Left ventricle myocardium superior (tissue), 1 donor: ENCODE data around the gene PLXNA4. TPM values are rescaled to one million over a fixed set of nuclear protein-coding genes. Genes with fewer than 3 reads are reported as not detected.

Experiments
- ATAC-seq: fragments of 200-7000 bp; cut with Tn5 transposase; one replicate; pipeline ENCODE4 v1.9.1; 2020; ENCODE audit warnings: mild to moderate bottlenecking, moderate library complexity
- DNase-seq: peaks from one replicate; pipeline ENCODE4 v3.0.0-alpha.2; 2020
- intact Hi-C: fragments of 100-400 bp; cut with micrococcal nuclease; formaldehyde crosslinking; loops from one replicate; pipeline ENCODE4 v1.11.0; 2022
- total RNA-seq: library from RNA; stranded (reverse); fragmentation: NEBNext Ultra II Directional; extraction: Animal tissue kit (Norgen Biotek cat#: 25700); gene quantifications from one replicate; pipeline ENCODE4 v1.2.1, GENCODE V29; 2021
- donor health status: DM: no; HTN: yes; CAD: no; lungs with severe emphysema.

Gene PLXNA4
- total RNA-seq, 1 donor from 2014 or later: 19.2 TPM

DNA sequence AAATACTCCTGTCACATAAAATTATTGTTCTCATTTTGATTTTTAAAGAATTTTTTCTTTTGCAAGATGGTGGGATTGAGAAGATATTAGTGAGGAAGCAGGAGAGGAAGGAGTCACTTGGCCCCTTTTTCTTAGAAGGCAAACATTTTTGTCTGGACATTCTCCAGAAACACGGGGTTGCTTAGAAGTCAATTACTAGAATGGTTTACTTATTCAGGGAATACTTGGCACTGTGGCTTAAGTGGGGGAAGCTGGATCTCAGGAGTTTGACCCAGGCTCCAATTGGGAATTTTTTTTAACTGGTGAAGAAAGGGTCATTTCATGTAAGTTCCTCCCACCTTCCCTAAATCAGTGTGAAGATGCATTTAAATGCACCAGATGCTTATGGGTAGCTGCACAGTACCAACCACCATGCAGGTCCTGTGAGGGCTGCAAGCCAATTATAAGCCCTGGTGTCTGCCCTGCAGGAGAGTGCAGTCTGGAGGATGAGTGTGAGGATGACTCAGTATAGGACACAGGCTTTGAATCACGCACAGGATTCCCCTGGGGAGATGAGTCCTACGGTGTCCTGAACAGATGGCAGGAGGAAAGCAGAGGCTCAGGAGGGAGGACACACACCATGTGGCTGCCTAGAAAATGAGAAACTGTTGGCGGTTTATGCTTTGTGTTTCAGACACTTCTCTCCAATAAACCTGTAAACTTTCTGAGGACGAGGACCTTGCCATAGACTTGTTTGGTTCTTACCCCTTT is 299.1 kb downstream of the PLXNA4 start:
- intact Hi-C loops: no loop called here
- no peak for ATAC-seq
- no peak for DNase-seq

DNA sequence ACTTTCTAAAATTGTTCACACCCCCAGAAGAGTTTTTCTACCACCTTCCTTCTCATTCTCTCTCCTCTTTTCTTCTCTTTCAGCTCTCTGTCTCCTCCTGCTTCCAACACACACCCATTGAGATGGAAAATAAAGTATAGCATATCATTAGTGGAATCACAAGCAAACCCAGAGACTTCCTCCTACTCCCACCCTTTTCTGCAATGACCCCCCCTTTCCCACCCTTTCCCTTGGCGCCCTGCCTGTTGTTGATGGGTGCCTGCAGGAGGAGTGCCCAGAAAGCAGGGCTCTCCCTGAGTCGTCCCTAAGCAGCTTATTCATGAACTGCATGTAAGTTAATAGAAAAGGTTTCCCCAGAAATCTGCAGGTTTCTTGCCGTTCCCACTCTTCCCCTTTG is 300.0 kb downstream of the PLXNA4 start:
- ATAC-seq (no peak), DNase-seq (no peak)
- intact Hi-C loops: no loop called here

DNA sequence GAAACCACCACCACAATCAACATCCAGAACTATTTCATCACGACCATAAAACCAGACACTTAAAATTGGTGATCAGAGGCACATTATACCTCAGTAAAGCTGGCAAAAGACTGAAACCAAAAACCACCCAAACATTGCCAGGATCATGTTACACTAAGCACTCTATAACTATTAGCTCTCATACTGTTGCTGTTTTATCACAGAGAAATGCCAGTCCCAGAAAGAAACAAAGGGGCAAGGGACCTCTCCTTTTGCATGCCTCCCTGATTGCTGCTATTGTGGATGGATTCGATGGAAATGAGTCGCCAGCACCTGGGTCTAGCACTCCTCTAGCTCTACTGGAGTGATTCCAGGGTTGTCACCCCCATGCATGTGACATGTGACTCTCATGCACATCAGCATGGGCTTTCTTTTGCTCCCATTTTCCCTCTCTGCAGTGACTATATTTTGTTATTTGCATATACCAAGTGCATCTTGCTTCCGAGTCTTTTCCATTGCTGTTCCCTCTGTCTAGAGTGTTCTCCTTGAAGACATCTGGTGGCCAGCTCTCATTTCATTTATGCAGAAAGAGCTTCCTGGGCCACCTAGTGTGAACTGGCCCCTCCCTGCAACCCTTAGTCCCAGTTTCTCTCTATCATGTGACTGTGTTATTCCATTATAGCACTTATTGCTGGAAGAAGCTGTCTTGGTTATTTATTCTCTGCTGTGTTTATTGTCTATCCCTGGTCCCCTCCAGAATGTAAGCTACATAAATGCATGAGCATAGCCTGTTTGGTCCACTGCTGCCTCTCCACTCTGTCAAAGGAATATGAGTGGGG is 300.6 kb downstream of the PLXNA4 start:
- no peak for DNase-seq
- no peak for ATAC-seq
- intact Hi-C loops: no loop called here

DNA sequence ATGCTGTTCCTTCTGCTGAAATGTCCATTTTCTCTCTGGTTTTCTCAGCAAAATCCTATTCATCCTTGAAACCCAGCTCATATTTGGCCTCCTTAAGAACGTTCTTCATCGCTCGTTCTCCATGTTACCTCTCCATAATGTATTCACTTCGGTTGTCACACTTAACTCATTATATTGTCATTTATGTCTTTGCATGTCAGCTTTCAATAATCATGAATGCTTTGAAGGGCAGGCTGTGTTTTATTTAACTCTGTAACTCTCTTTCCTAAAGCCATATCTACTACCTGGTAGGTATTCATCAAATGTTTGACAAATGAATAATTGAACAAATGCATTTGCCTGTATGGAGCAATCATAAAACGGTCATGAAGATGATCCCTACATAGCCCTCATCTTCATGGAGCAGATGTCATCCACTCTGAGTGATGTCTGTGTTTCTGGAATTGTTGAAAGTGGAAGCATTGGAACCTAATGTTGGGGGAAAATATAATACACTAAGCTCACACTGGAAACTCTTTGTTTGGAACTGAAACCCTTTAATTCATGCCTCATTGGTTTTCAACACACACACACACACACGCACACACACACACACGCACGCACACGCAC is 303.4 kb downstream of the PLXNA4 start:
- no peak for DNase-seq
- intact Hi-C loops: loop anchor here (5.0 kb wide), 1 partner anchor 889 kb away; no protein-coding TSS in a partner anchor
- no peak for ATAC-seq

DNA sequence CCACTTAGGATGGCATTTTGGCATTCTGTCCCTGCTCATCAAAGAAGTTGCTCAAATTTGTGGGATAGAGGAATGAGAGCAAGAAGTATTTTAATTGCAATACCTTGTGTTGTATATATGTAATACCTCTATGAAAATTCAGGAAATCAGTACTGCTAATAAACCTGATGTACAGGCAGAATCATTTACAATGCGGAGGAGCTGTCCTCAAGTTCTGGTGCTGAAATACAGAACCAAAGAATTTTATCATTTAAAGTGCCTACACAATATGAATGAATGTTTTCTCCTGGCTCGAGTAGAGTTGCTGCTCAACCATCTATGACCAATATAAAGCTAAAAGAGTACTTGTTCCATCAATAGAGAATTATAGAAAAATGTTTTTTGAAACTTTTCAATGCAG is 305.8 kb downstream of the PLXNA4 start:
- ATAC-seq (no peak), DNase-seq (no peak)
- intact Hi-C loops: loop anchor here (5.0 kb wide), 1 partner anchor 892 kb away; no protein-coding TSS in a partner anchor

DNA sequence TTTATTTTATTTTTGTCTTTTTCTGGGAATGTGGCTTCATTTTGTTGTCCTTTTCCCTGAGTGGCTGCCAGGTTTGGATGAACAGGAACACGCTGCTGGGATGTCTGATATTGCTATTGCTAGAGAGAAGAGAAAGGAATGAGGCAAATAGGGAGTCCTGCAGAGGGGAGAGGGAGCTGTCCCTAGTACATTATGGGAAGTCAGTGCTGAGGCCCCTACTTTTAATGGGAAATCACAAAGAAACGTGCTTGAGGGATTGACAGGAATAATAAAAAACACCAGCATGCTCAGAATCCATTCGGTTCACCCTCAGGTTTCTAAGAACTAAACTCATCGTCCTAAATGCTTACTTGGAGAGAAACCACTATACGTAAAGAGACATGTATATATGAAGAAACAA is 306.6 kb downstream of the PLXNA4 start:
- DNase-seq (no peak), ATAC-seq (no peak)
- intact Hi-C loops: loop anchor here (5.0 kb wide), 1 partner anchor 893 kb away; no protein-coding TSS in a partner anchor

DNA sequence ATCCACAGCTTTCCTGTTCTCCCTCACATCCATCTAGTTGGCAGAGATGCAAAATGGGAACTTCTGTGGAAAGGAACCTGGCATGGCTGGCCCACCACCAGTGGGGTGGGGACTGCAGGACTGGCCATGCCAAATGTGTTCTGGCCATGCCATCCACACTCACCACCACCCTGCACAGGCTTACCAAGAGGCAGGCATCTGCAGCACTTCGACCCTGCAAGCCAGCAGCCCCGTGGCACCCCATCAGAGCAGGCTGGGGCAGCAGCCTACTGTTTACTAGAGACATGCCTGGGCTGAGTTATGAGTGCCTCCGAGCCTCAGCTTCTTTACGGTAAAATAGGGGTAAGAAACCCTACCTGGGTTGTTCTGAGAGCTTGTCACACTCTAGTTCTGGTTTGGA is 313.1 kb downstream of the PLXNA4 start:
- no peak for ATAC-seq
- DNase-seq: no peak

DNA sequence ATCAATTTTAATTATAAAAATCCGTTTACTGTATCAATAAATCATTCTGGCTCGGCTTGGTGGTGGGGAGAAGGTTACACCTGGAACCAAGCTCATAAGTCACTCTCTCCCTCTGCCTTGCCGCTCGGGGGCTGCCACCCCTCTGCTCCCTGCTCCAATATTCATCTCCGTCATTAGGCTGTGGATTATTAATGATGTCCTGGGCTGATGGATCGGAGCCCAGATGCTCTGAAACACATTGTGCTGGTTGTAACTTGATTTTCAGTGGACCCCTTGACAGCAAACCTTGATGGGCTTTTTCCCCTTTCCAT is 314.2 kb downstream of the PLXNA4 start:
- ATAC-seq (no peak), DNase-seq (no peak)
- intact Hi-C loops: no loop called here

More for the DNA sequence above, 313.1 kb downstream of the PLXNA4 start:
- intact Hi-C loops: no loop called here

DNA sequence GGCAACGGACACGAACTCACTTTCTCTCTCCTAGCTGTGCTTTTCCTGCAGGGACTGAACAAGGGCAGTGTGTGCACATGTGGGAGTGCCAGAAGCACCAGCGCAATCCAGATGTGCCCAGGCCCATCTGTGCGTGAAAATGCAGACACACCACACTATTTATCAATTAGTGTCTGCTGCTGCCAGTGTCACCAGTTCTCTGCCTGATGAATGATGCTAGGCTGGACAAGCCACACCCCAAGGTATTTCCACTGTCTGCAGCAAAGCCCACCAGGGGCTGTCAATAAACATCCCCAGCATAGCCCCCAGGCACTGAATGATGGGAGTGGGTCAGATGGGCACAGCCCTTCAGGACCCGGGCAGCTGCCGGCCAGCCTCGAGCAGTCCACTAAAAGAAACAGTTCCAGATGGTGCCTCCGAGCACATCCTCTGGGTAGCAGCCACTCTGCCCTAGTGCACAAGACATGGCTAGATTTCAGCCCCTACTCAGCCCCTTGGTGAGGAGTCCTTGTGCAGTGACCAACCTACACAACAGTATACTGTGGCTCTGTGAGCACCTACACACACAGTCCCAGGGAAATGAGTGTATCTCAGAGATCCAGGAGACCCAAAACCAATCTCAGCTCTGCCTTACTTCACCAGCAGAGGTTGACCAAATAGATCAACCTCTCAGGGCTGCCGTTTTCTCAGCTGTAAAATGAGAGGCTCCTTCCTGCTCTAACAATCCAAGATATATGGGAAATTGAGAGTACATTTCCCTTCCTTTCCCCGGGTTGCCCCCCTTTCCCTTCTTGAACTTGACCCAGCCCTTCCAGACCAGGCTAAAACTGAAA is 314.7 kb downstream of the PLXNA4 start:
- DNase-seq: no peak
- intact Hi-C loops: no loop called here
- ATAC-seq: no peak

DNA sequence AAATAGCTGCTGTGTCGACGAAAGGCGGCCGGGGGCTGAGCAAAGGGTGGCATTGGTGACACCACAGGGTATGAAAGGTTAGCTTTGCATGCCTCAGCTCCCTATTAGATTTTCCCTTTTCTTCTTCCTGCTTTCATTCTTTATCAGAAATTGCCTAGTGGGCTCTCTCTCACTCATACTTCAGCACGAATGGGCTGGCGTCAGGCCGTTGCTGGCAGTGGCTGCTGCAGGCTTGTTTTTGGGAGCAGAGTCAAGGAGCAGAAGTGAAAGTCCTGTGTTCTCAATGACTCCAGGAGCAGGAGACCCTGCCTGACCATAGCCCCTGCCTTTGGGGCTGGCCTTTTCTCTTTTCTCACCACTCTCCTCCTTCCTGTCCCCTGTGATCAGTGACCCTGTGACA is 318.0 kb downstream of the PLXNA4 start:
- DNase-seq: no peak
- no peak for ATAC-seq
- intact Hi-C loops: no loop called here

DNA sequence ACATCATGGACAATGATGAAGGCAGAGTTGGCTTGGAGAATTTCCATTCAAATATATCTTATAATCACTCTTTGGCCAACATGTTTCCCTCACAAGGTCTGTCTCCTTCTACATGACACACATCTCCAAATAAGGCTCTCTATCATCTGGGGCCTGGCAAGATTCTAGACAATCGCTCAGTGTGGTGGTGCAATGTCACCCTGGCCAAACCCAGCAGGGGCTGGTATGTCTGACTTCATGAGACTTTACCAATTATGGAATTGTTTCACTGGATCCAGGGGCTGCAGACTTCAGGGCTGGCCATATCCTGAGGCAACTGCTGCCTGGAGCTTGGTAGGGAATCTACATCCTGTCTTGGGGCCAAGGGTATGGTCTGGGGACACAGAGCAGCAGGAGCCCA is 319.0 kb downstream of the PLXNA4 start:
- intact Hi-C loops: no loop called here
- DNase-seq (no peak), ATAC-seq (peak; percentile 30)

DNA sequence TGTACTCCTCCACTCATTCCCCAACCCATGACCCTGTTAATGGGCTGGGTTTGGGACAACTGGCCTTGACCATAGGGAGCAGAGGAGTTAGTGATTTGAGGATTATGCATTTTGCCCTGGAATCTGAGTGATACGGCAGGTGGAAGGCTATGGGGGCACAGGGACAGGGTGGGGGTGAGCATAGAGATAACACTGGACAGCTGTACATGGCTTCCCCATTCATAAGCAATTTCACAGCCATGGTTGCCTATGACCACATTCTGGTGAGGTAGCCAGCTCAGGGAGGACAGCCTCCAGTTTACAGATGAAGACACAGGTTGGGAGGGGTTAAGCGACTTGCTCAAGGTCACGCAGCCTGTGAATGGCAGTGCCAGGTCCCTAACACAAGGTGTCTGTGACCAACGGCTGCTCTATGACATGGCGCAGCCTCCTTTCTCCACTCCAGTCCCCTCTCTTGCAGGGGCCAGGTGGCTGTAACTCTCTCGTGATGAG is 319.5 kb downstream of the PLXNA4 start:
- peak; percentile 7 for ATAC-seq
- DNase-seq: no peak
- intact Hi-C loops: no loop called here

DNA sequence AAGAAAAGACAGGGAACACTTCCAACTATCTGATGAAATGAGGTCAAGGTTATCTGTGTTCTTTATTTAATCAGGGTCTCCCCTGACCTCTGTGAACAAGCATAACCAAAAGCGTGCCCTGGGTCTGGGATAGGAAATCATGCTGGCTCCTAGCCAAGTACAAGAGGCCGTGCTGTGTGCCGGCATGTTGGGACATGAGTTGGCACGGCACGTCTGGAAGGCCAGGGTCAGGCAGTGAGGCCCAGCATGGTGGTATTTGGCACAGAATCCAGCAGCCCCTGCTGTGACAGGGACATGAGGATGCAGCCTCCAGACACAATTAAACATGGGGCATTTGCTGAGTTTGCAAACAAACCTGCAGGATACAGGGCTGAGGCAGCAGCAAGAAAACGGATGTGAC is 320.4 kb downstream of the PLXNA4 start:
- DNase-seq (peak; percentile 70), ATAC-seq (peak; percentile 79)
- intact Hi-C loops: no loop called here

DNA sequence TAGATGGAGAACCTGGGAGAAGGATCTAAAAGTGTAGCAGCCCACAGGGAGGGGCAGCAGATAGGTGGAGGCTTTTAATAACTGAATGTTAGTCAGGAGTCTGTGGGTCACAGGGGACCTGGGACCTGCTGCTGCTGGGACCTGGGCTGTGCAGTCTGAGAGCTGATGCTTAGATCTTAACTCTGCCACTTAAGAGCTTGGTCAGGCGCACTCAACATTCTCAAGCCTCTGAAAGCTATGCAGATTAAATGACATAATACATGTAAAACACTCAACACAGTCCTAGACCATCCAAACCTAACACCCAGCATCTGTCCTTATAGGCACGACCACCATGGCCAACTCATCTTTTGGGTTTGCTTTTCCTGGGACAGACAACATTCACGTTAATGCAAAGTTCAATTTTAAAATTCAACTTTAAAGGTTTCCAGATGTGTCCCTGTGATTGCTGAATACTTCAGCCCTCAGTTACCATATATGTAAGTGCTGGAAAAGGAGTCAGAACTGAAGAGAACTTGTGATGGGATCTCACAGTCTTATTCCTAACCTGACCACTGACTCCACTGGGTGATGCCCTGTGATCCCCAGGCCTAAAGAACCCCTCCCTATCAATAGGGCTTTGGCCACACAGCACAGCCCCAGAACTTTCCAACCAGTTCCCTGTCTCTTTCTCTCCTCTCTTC is 321.0 kb downstream of the PLXNA4 start:
- peak; percentile 5 for ATAC-seq
- intact Hi-C loops: no loop called here
- DNase-seq: no peak

DNA sequence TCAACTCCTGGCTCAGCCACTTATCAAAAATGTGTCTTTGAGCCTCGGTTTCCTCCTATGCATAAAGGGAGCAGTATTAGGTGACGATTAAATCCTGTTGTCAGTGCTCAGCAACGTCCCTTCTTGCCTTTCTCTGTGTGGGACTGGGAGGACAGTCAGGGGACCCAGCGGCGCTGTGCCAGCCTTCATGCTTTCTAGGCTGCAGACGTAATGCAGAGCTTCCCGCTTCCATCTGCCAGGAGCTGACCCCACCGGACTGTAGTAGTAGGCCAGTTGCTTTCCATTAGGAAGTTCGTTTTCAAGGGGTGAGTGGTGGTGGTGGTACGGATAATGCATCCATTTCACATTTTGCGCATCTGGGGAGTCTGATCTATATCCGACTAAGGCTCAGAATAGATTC is 321.8 kb downstream of the PLXNA4 start:
- DNase-seq: no peak
- intact Hi-C loops: no loop called here
- ATAC-seq: no peak

DNA sequence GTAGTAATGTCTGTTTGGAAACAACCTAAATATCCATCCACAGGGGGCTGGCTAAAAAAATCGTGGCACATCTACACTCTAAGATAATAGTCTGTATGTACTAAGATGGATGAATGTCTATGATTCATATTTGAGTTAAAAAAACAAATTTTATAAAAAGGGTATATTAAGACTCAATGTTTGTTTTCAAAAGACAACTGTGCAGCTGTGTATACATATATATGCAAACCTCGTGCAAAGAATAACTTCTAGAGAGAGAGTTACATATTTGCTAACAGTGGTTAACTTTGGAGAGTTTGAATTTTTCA is 323.5 kb downstream of the PLXNA4 start:
- intact Hi-C loops: no loop called here
- DNase-seq: no peak
- no peak for ATAC-seq

DNA sequence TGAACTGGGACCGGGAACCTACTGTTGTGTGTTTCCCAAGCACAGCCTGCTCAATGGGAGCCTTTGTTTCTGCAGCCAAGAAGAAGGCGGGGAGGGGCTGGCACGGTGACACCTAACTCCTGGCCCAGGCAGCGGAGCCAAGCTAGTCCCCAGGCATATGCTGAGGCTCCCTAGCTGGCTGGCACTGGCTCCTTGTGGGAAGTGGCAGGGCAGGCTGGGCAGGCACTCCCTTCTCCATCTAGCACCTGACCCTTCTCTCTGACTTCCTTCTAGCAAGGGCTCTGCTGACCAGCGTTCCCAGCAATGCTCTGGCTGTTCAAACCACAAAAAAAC is 325.0 kb downstream of the PLXNA4 start:
- intact Hi-C loops: no loop called here
- DNase-seq (peak; percentile 84), ATAC-seq (peak; percentile 91)

DNA sequence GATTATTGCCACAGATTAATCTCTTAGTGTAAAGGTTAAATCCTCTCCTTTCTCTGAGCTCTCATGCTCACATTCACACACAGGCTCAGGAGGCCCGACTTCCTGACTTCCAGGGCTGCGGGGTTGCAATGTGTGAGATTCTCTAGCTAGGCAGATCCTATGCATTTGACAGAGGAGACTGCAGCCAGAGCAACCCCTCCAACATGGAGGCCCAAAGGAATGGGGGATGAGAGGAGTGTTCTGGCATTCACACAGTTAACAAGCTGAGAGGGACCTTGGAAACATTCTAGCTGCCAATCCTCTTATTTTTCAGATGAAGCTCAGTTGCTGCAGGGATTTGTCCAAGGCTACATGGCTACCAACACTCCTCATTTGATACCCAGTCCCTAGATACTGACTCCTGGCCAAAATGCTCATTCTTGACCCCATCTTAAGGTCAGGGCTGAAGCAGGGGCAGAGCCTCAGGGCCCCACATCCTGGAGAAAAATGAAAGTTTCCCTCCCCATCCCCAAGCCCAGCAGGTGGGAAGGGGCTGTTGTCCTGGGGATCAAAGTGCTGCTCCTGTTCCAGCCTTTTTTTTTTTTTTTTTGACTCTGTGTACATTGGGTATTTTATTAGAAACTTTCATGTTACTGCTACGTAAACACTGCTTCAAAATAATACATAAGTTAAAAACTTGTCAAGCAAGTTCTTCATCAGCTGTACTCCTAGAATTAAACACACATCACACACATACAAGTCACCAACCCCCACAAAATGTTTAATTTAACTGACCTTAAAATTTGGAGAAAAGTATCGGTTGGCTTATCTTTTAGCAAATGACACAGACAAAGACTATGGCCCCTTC is 325.6 kb downstream of the PLXNA4 start:
- no peak for ATAC-seq
- intact Hi-C loops: no loop called here
- no peak for DNase-seq
